Measurements from ENCODE around the gene TMPRSS11F.
"Not testable (repeated sequence)": the region's sequence is repeated elsewhere in the genome, so short reads cannot be mapped to it uniquely, and the experiment has no call there.

TMPRSS11F gene

DNA sequence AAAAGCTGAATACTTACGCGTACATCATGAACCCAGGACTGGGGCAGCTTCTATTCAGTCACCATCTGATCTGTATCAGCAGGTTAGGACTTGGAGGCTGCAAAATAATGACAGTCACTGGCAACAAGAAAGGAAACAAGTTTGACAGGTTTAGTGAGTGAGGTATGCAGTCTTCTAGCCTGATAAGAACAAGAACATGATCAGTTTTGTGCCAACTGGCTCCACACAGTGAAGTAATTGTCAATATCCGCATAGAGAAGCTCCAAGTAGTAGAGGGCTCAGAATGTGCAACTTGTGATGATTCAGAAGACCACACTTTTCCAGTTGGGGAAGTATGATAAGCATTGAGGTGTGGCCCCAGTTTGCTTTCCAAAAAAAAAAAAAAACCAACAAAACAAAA is at the start of gene TMPRSS11F:
Gene TMPRSS11F (minus strand): TSS at position 77 of the 400 bp plus-strand sequence. CDS start 49 bp downstream, at position 28.
- DNase-seq: no peak

DNA sequence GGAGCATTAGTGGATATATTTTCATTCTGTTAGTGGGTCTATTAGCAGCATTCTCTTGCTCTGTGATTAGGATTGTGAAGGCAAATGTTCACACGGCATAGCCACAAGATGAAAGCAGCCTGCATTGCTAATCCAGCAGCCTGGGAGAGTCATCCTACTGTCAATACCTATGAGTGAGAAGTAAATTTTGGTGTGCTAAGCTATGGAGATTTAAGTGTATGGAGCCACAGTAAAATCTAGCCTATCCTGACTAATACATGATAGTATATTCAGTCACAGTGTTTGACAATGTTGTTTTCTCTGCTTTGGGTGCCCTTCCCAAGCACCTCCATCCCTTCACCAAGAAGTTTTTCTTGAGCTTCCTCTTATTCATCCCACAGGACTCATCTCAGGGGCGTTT is 47.2 kb upstream of the TMPRSS11F start:
- no peak for DNase-seq

GRCh38 chr4:68176500-68176899 is 46.8 kb upstream of the TMPRSS11F start:
- no peak for DNase-seq

- DNase-seq: peak; percentile 76
These were observed 46.0 kb upstream of the TMPRSS11F start for GRCh38 chr4:68175562-68176155.

- DNase-seq: not testable (repeated sequence)
These were observed 44.7 kb upstream of the TMPRSS11F start for GRCh38 chr4:68174389-68174788.

DNA sequence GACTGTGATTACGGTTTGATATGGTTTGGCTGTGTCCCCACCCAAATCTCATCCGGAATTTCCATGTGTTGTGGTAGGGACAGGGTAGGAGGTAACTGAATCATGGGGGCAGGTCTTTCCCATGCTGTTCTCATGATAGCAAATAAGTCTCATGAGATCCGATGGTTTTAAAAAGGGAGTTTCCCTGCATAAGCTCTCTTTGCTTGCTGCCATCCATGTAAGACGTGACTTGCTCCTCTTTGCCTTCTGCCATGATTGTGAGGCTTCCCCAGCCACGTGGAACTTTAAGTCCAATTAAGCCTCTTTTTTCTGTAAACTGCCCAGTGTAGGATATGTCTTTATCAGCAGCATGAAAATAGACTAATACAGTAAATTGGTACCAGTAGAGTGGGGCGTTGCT is 42.5 kb upstream of the TMPRSS11F start:
- not testable (repeated sequence) for DNase-seq

- no peak for DNase-seq
These were observed 38.0 kb upstream of the TMPRSS11F start for GRCh38 chr4:68167706-68168105.

GRCh38 chr4:68167166-68167565 is 37.5 kb upstream of the TMPRSS11F start:
- no peak for DNase-seq

GRCh38 chr4:68163754-68164153 is 34.1 kb upstream of the TMPRSS11F start:
- DNase-seq: no peak

DNA sequence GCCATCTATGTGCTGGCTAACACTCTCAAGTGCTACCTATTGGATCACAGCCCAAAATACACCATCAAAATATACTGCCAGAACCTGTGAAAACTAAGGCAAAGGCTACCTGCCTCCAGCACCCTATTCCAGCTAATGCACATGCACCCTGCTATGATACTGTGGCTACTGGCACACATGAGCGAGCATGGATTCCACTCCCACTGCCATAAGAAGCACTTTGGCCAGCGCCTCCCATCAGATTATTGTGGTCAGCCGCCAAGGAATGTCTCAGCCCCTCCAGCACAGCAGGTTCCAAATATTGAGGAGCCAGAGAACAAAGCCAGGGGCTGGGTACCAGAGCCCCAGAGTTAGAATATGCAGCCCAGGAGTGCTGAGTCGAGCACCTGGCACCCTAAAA is 32.5 kb upstream of the TMPRSS11F start:
- no peak for DNase-seq

DNA sequence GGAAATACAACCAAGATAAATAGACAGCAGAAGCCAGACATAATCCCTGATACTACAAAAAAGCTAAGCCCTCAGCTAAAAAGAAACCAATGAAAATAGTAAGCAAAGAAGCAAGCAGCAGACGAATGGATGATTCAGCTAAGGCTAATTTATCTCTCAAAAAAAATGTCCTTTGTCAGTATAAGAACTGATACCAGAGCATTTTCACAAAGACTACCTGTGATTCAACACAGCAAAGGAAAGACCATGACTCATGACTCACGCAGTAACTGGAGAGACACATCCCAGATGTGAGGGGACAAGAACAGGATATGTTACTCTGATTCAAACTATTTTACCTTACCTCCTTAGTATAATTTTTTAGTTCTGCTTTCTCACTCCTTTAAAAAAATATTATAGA is 22.7 kb upstream of the TMPRSS11F start:
- DNase-seq: no peak

DNA sequence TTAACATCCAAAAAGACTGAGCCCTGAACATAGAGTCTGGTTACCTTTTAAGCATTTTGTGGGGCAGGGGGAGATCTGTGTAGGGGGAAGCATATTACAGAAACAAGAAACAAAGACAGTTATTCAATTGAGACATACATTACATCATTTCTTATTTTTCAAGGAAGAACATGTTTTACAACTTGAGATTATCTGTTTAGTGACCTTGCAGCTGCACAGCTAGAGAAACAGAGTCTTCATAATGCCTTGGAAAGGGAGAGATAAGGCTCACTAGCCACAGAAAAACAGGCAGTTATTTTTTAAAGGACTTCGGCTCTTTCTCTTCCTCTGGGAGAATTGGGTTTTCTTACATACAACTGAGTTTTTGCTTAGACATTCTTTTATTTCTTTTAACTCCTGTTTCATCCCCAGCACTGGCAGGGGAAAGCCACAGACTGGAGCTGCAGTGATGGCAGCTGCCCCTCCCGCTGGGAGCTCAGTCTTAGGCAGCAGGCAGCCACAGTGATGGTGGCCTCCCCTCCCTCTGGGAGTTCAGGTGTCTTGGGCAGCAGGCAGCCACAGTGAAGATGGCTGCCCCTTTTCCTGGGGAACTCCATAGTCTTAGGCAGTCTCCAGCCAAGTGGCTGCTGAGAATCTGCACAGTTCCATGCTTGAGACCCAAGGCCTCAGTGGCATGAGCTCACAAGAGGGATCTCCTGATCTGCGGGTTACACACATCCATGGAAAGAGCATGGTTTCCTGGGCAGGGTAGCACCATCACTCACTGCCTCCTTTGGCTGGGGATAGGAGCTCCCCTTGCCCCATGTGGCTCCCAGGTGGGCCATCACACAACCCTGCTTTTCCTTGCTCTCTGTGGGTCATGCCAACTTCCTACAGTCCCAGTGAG is 19.4 kb upstream of the TMPRSS11F start:
- no peak for DNase-seq

- no peak for DNase-seq
These were observed 17.4 kb upstream of the TMPRSS11F start for GRCh38 chr4:68147079-68147478.

DNA sequence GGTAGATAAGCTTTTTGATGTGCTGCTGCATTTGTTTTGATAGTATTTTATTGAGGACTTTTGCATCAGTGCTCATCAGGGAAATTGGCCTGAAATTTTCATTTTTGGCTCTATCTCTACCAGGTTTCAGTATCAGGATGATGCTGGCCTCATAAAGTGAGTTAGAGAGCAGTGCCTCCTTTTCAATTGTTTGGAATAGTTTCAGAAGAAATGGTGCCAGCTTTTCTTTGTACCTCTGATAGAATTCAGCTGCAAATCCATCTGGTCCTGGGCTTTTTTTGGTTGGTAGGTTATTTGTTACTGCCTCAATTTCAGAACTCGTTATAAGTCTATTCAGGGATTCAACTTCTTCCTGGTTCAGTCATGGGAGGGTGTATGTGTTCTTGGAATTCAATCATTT is 15.6 kb upstream of the TMPRSS11F start:
- no peak for DNase-seq

DNA sequence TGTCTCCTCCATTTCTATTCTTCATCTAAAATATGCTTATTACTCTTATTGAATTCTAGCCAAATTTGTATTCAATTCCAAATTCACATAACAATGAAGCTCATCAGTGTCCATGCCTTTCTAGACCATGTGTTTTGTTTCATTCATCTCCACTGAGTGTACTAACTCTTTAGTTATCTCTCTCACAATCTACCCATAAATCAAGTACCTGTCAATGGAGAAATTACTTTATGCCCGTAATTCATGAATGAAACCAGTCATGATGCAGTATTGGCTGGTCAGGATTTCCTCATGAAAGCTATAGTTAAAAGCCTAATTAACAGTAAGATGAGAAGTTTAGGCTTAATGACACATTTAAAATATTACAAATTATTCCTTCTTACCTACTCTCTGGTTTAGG is 12.2 kb upstream of the TMPRSS11F start:
- DNase-seq: no peak

DNA sequence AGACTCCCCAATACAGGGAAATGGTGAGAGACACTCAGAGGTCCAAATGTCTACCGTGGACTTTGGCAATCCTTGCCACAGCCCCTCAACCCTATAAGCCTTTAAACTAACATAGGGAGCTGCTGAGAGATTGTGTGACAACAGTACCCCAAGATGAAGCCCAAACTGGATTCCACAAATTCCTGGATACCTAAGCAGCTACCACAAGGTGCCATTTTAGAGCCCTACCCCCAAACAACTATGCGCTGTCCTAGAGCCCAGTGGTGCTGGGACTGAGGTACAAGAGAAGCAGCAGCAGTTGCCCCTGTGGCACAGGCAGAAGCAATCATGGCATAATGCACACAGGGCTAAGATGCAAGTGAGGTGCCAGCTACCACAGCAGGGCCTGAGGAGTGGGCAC is 2.7 kb upstream of the TMPRSS11F start:
- no peak for DNase-seq

DNA sequence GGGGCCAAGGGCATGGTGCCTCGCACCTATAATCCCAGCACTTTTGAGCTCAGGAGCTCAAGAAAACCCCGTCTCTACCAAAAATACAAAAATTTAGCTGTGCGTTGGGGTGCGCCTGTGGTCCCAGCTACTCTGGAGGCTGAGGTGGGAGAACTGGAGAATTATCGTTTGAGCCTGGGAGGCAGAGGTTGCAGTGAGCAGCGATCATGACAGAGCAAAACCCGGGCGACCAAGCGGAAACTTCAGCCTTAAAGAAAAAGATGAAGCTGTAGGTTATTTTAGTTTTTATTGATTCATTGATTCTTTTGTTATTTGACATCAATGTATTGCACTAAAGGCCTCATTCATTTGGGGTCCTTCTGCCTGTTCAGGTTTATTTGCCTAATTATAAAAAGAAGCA is 5.4 kb downstream of the TMPRSS11F start:
- no peak for DNase-seq

DNA sequence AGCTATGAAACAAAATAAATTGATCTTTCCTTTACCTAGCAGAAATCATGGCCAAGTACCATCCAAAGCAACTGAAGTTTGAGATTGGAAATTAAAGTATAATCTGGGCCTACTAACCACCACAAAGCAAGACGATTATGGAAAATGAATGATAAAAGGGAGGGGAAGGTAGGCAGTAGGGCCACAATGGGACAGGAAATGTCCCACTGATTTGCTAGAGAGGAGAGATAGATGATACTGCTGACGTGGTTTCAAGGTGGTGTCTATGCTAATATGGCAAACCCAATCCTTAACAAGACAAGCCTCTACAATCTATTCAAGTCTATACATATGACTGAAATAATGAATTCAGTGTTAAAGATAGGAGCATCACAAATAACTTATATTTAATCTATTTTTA is 6.1 kb downstream of the TMPRSS11F start:
- no peak for DNase-seq

DNA sequence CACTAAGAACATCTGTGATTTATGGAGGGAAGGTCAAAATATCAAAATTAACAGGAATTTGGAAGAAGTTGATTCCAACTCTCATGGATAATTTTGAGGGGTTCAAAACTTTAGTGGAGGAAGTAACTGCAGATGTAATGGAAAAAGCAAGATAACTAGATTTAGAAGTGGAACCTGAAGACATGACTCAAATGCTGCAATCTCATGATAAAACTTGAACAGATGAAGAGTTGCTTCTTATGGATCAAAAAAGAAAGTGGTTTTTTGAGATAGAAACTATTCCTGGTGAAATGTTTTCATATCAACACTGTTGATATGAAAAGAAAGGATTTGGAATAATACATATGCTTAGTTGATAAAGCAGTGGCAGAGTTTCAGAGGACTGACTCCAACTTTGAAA is 9.7 kb downstream of the TMPRSS11F start:
- no peak for DNase-seq

DNA sequence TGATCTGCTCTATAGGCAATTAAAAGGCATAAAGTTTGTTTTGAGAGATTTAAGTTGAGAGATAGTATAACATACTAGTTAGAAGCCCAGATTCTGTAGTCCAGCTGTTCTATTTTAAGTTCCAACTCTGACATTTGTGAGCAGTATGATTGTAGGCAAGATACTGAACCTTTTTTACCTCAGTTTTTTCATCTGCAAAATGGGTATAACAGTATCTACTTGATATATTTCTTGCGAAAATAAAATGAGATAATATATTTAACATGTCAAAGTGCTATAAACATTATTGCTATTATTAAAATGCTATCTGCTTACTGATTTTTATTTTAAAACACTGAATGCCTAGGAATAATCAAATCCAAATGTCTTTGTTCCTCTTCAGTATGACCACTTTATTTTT is 19.2 kb downstream of the TMPRSS11F start:
- DNase-seq: no peak

GRCh38 chr4:68109868-68110267 is 19.8 kb downstream of the TMPRSS11F start:
- DNase-seq: no peak

DNA sequence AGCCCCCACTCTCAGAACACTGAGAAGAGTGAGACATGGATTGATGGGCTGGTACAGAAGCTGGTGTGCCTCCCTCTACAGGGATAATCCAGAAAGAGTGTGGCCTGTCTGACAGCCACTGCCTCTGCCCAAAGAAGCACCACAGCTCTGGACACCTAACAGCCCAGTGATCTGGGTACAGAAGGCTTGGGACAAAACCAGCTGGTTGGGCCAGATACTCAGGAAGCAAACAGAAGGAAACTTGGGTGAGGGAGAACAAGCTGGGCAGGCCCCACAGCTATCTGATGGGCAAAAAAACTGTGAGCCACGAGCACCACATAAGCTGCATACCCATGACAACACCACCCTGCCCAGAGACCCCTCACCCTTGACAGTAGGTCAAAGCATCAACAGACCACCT is 46.9 kb downstream of the TMPRSS11F start:
- DNase-seq: no peak

- DNase-seq: no peak
These were observed 49.7 kb downstream of the TMPRSS11F start for GRCh38 chr4:68079928-68080327.

DNA sequence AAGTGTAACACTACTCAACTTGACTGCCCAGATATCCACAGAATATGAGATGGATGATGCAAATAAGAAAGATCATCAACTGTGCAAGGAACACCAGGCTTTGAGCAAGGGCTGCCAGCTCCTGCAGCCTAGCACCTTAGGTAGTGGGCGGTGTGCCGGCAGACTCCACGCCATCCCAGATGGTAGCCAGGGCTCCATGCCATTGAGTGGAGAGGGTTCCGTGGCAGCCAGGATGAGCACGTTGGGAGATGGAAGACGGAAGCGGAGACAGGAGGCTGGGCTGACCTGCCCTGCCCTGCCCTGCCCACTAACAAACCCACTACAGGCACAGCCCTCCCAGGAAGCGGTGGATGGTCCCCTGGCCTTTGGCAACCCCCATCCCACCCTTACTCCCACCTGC is 51.9 kb downstream of the TMPRSS11F start:
- DNase-seq: no peak

GRCh38 chr4:68077301-68077700 is 52.4 kb downstream of the TMPRSS11F start:
- no peak for DNase-seq

Data from NCI-H146 (cell line).